SK-N-SH (cell line): ENCODE results near the gene ZNF639. TPM values are rescaled to one million over a fixed set of nuclear protein-coding genes. Genes with fewer than 3 reads are reported as not detected.

Experiments
- CTCF ChIA-PET: fragments of 300-600, 350-600 bp; formaldehyde crosslinking; extraction: SDS; loops from one replicate; lab custom pipeline; 2021; lab: Yijun Ruan, JAX
- POLR2A ChIA-PET: fragments of 350-600 bp; sonication (Branson Sonifier 250); formaldehyde crosslinking; extraction: SDS; loops from one replicate; lab custom pipeline; 2020; ENCODE audit warnings: antibody characterized with exemption, inconsistent platforms; lab: Yijun Ruan, JAX
- DNase-seq: peaks from one replicate; pipeline ENCODE4 v3.0.0; 2012
- H2AFZ ChIP-seq: fragments of 200-600 bp; sonication (generic); 2 replicates; pipeline ENCODE4 v1.8.1; 2016; ENCODE audit warnings: antibody characterized with exemption, mild to moderate bottlenecking, low read depth
- H3F3A ChIP-seq: fragments of 200-600 bp; sonication (generic); replicated peaks from 2 replicates; pipeline ENCODE3; 2016; ENCODE audit warnings: antibody characterized with exemption, mild to moderate bottlenecking; ENCODE audit not compliant: insufficient read depth
- H3K27ac ChIP-seq, 2 experiments: fragments of 200-500 bp in 1 of 2; fragments of 200-600 bp in 1 of 2; sonication (Bioruptor generic) in 1 of 2; sonication (generic), shearing (Covaris generic) in 1 of 2; 2 replicates each; pipeline versions ENCODE4 v1.5.1 to v1.6.1; 2014 to 2016; ENCODE audit warnings: low read depth in 2 of 2, inconsistent platforms in 1 of 2, low read length in 1 of 2, mild to moderate bottlenecking in 1 of 2, mixed read lengths in 1 of 2
- H3K27me3 ChIP-seq: fragments of 200-600 bp; sonication (generic), shearing (Covaris generic); 2 replicates; pipeline ENCODE4 v1.6.1; 2016; ENCODE audit warnings: mixed run types; ENCODE audit not compliant: insufficient read depth
- H3K36me3 ChIP-seq, 2 experiments: fragments of 200-500 bp in 1 of 2; fragments of 200-600 bp in 1 of 2; sonication (Bioruptor generic) in 1 of 2; sonication (generic) in 1 of 2; replicated peaks in 1 of 2; 2 replicates each; pipeline versions ENCODE3 to v1.5.1; 2014 to 2016; ENCODE audit warnings: low read length in 1 of 2, mild to moderate bottlenecking in 1 of 2; ENCODE audit not compliant: insufficient read depth in 2 of 2, control insufficient read depth in 1 of 2
- H3K4me1 ChIP-seq, 2 experiments: fragments of 200-500 bp in 1 of 2; fragments of 200-600 bp in 1 of 2; sonication (Bioruptor generic) in 1 of 2; sonication (generic), shearing (Covaris generic) in 1 of 2; 2 replicates each; pipeline versions ENCODE4 v1.5.1 to v1.6.1; 2014 to 2016; ENCODE audit warnings: low read depth in 1 of 2, low read length in 1 of 2, mixed run types in 1 of 2; ENCODE audit not compliant: insufficient read depth in 2 of 2, control insufficient read depth in 1 of 2
- H3K4me2 ChIP-seq: fragments of 200-600 bp; sonication (generic), shearing (Covaris generic); 2 replicates; pipeline ENCODE4 v1.6.1; 2017; ENCODE audit warnings: mixed run types
- H3K4me3 ChIP-seq, 2 experiments: fragments of 200-500 bp in 1 of 2; fragments of 200-600 bp in 1 of 2; sonication (Bioruptor generic) in 1 of 2; sonication (generic), shearing (Covaris generic) in 1 of 2; 2 replicates each; pipeline versions ENCODE4 v1.5.1 to v1.8.1; 2014 to 2016; ENCODE audit warnings: low read depth in 2 of 2, inconsistent platforms in 1 of 2, low read length in 1 of 2, mild to moderate bottlenecking in 1 of 2, mixed read lengths in 1 of 2, moderate library complexity in 1 of 2
- H3K79me2 ChIP-seq: fragments of 200-600 bp; sonication (generic); 2 replicates; pipeline ENCODE4 v1.8.1; 2017; ENCODE audit warnings: mild to moderate bottlenecking; ENCODE audit not compliant: insufficient read depth
- H3K9ac ChIP-seq: fragments of 200-600 bp; sonication (generic); 2 replicates; pipeline ENCODE4 v1.6.1; 2017; ENCODE audit warnings: mixed run types
- H3K9me2 ChIP-seq: fragments of 200-600 bp; sonication (generic); 2 replicates; pipeline ENCODE4 v1.6.1; 2017; ENCODE audit warnings: mixed run types
- H3K9me3 ChIP-seq: fragments of 200-600 bp; sonication (generic); 2 replicates; pipeline ENCODE4 v1.6.1; 2017; ENCODE audit warnings: mixed run types, mild to moderate bottlenecking, moderate library complexity
- H4K20me1 ChIP-seq: fragments of 200-600 bp; sonication (generic); 2 replicates; pipeline ENCODE4 v1.6.1; 2017; ENCODE audit warnings: mild to moderate bottlenecking, mixed run types; ENCODE audit not compliant: insufficient read depth
- FOXJ3 ChIP-seq: sonication (generic); formaldehyde crosslinking; IDR thresholded peaks from 2 replicates; pipeline ENCODE4 v1.5.1; 2020; ENCODE audit warnings: mild to moderate bottlenecking, missing genetic modification reagents
- IRF3 ChIP-seq: fragments of 150-350 bp; IDR thresholded peaks from 2 replicates; pipeline ENCODE4 v1.6.1; 2016; ENCODE audit warnings: mild to moderate bottlenecking, low read depth, low read length
- NRF1 ChIP-seq: IDR thresholded peaks from 2 replicates; pipeline ENCODE4 v1.6.1; 2012; ENCODE audit warnings: low read depth, mild to moderate bottlenecking, low read length
- RXRA ChIP-seq: IDR thresholded peaks from 2 replicates; pipeline ENCODE4 v1.4.0; 2012; ENCODE audit warnings: low read depth, mild to moderate bottlenecking, borderline replicate concordance
- SIN3A ChIP-seq: IDR thresholded peaks from 2 replicates; pipeline ENCODE4 v1.6.1; 2012; ENCODE audit warnings: low read depth, mild to moderate bottlenecking, low read length, moderate library complexity, borderline replicate concordance
- SMC3 ChIP-seq: IDR thresholded peaks from 2 replicates; pipeline ENCODE4 v1.6.1; 2012; ENCODE audit warnings: low read depth, low read length, improper control_type of control experiment
- TAF1 ChIP-seq: IDR thresholded peaks from 2 replicates; pipeline ENCODE4 v1.6.1; 2012; ENCODE audit warnings: low read depth, mild to moderate bottlenecking, low read length, moderate library complexity, borderline replicate concordance
- ZBTB33 ChIP-seq: IDR thresholded peaks from 2 replicates; pipeline ENCODE4 v1.4.0; 2012; ENCODE audit warnings: low read depth, borderline replicate concordance
- WGBS: methylation state at CpG from one replicate; pipeline ENCODE4 v1.1.6; 2017; ENCODE audit warnings: low lambda C conversion rate; 5-methylcytosine and 5-hydroxymethylcytosine counted together
- polyA plus RNA-seq, 3 experiments: library from polyadenylated mRNA; depleted of rRNA; stranded (reverse); fragments of >200 nt; gene quantifications; 2 replicates each; pipeline ENCODE4 v1.2.3, GENCODE V29; 2012

The ZNF639 gene
- polyA plus RNA-seq, 1 of the 3 experiments (the other 2 are of a cell fraction): 9.6 TPM

GRCh38 chr3:179375091-179375999, 52.5 kb downstream of the ZNF639 start (continued):
- TF ChIP-seq ZBTB33: no peak
- TF ChIP-seq SIN3A: no peak
- no peak for TF ChIP-seq SMC3
- no peak for TF ChIP-seq FOXJ3 (CRISPR knock-in tag)

- 97% methylated on average over 1 of the region's 1 CpG for WGBS
- H3F3A ChIP-seq: peaks cover 4% of the 10 kb centered on the region
- no peak overlapping the region for H2AFZ ChIP-seq
- no peaks in the 10 kb centered on the region for H3K79me2 ChIP-seq
- H3K9me2 ChIP-seq: no peaks in the 10 kb centered on the region
- no peak overlapping the region for H3K4me3 ChIP-seq
- TF ChIP-seq IRF3: no peak
- TF ChIP-seq NRF1: no peak
- no peak for TF ChIP-seq TAF1
- TF ChIP-seq RXRA: no peak
- TF ChIP-seq SIN3A: no peak
- no peak for TF ChIP-seq ZBTB33
- H3K27ac ChIP-seq: no peak overlapping the region
- H3K9me3 ChIP-seq: no peaks in the 10 kb centered on the region
- no peaks in the 10 kb centered on the region for H3K4me1 ChIP-seq
- H4K20me1 ChIP-seq: no peaks in the 10 kb centered on the region
- no peak overlapping the region for H3K9ac ChIP-seq
- peaks cover 77 to 80% of the 10 kb centered on the region in 2 experiments for H3K36me3 ChIP-seq
- DNase-seq: no peak
- H3K4me2 ChIP-seq: no peak overlapping the region
- CTCF ChIA-PET: interaction anchor here (0.9 kb wide), 1 partner anchor 361 kb away, joined by 3 read pairs; no protein-coding TSS in a partner anchor
- POLR2A ChIA-PET: no interaction called here
- no peaks in the 10 kb centered on the region for H3K27me3 ChIP-seq
Measured at GRCh38 chr3:179376474-179376873, 53.6 kb downstream of the ZNF639 start.

Other genes starting within 250 kb of the ZNF639 start
- 3.2 and 3.9 TPM in 2 replicates for gene PIK3CA, start 174.7 kb upstream of the ZNF639 start, polyA plus RNA-seq (2012; rRNA removed)
- gene KCNMB3, start 71.9 kb upstream of the ZNF639 start, polyA plus RNA-seq (2012; rRNA removed): 1.1 and 1.6 TPM in 2 replicates
- gene MFN1, start 24.7 kb downstream of the ZNF639 start, polyA plus RNA-seq (2012; rRNA removed): 15.7 and 27.2 TPM in 2 replicates
- gene GNB4, start 128.4 kb downstream of the ZNF639 start, polyA plus RNA-seq (2012; rRNA removed): 8.7 and 12.9 TPM in 2 replicates
- gene ACTL6A, start 239.9 kb downstream of the ZNF639 start, polyA plus RNA-seq (2012; rRNA removed): 82.0 and 87.7 TPM in 2 replicates